Peyer's patch (tissue), 4 donors: ENCODE results near the gene MRPL4. TPM values are rescaled to one million over a fixed set of nuclear protein-coding genes. Genes with fewer than 3 reads are reported as not detected.

Experiments used
- DNase-seq, 3 donors: peaks; one replicate each; pipeline ENCODE4 v3.0.0-alpha.2; 2017 to 2019
- H3K27ac ChIP-seq, 4 donors: fragments of 200-600 bp; sonication (generic); one replicate each; pipeline ENCODE4 v1.5.1; 2016 to 2019
- H3K27me3 ChIP-seq, 2 donors: fragments of 200-600 bp; sonication (generic); one replicate each; pipeline ENCODE4 v1.5.1; 2019
- H3K36me3 ChIP-seq, 3 donors: fragments of 200-600 bp; sonication (generic); one replicate each; pipeline ENCODE4 v1.5.1; 2016 to 2019
- H3K4me1 ChIP-seq, 4 donors: fragments of 200-600 bp; sonication (generic); one replicate each; pipeline ENCODE4 v1.5.1; 2016 to 2019
- H3K4me3 ChIP-seq, 4 donors: fragments of 200-600 bp; sonication (generic); 1 replicate in 3 of 4; 2 replicates in 1 of 4; pipeline ENCODE4 v1.5.1; 2016 to 2019; ENCODE audit warnings: mild to moderate bottlenecking in 1 of 4
- H3K9me3 ChIP-seq, 4 donors: fragments of 200-600 bp; sonication (generic); one replicate each; pipeline ENCODE4 v1.5.1; 2016 to 2019; ENCODE audit warnings: mild to moderate bottlenecking in 1 of 4
- CTCF ChIP-seq, 6 experiments: fragments of 450-650 bp in 4 of 6; fragments of 200-600 bp in 2 of 6; sonication (generic) in 1 of 6; IDR thresholded peaks; one replicate each; pipeline ENCODE4 v1.5.1; 2017 to 2019; ENCODE audit warnings: antibody characterized with exemption in 6 of 6, mild to moderate bottlenecking in 3 of 6, moderate library complexity in 1 of 6
- POLR2A ChIP-seq, 2 donors: fragments of 450-650 bp; IDR thresholded peaks; one replicate each; pipeline ENCODE4 v1.5.1; 2017; ENCODE audit warnings: antibody characterized with exemption in 2 of 2, mild to moderate bottlenecking in 2 of 2, moderate library complexity in 2 of 2
- total RNA-seq, 4 donors: library from RNA; depleted of rRNA; stranded (reverse); fragments of >200 nt; gene quantifications; one replicate each; pipeline ENCODE4 v1.1.0, GENCODE V29; 2016

MRPL4 gene
- total RNA-seq, 4 donors from 2014 or later: 43.8 to 49.6 (median 45.3) TPM

- H3K27me3 ChIP-seq: no peaks in the 10 kb centered on the region
- no peaks in the 10 kb centered on the region for H3K36me3 ChIP-seq
- TF ChIP-seq POLR2A (IDR thresholded peaks at IDR 0.05) (no peak), CTCF (IDR thresholded peaks at IDR 0.05) (no peak)
- H3K4me1 ChIP-seq: no peaks in the 10 kb centered on the region
- H3K9me3 ChIP-seq: no peaks in the 10 kb centered on the region
- H3K27ac ChIP-seq: no peak overlapping the region
- no peak overlapping the region for H3K4me3 ChIP-seq
- DNase-seq: no peak
Measured at GRCh38 chr19:10209315-10209714, 42.7 kb upstream of the MRPL4 start.

DNA sequence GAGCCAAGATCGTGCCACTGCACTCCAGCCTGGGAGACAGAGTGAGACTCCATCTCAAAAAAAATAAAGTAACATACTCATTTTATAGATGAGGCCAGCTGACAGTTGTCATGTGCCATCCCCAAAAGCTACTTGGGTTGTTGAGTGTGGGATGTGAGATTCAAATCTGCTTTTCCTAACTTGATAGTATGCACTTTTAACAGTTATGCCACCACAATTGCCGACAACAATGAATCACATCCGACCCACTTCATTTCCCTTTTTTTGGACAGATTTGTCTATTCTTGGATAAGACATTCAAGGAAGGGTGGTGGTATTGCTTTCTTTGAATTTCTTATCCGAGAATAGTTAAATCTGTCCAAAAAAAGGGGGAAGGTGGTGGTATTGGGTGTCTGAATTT, 41.0 kb upstream of the MRPL4 start:
- H3K9me3 ChIP-seq: no peaks in the 10 kb centered on the region
- no peak overlapping the region for H3K4me3 ChIP-seq
- no peaks in the 10 kb centered on the region for H3K36me3 ChIP-seq
- no peak for DNase-seq
- H3K4me1 ChIP-seq: no peaks in the 10 kb centered on the region
- no peaks in the 10 kb centered on the region for H3K27me3 ChIP-seq
- no peak overlapping the region for H3K27ac ChIP-seq
- TF ChIP-seq POLR2A (IDR thresholded peaks at IDR 0.05) (no peak), CTCF (IDR thresholded peaks at IDR 0.05) (no peak)

DNA sequence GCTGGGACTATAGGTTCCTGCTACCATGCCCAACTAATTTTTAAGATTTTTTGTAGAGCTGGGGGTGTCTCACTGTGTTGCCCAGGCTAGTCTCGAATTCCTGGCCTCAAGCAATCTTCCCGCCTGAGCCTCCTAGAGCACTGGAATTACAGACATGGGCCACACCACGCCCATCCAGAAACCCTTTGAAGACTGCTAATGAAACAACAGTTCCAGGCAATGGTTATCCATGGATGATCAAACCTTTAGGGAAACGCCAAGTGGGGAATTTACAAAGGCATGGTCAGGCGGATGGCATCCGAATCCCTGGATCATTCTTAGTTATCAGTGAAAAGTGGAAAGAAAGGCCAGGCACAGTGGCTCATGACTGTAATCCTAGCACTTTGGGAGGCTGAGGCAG, 40.3 kb upstream of the MRPL4 start:
- no peak for TF ChIP-seq POLR2A (IDR thresholded peaks at IDR 0.05)
- TF ChIP-seq CTCF (IDR thresholded peaks at IDR 0.05): no peak
- H3K4me3 ChIP-seq: no peak overlapping the region

GRCh38 chr19:10214784-10215183, 37.2 kb upstream of the MRPL4 start:
- TF ChIP-seq CTCF (IDR thresholded peaks at IDR 0.05) (no peak), POLR2A (IDR thresholded peaks at IDR 0.05) (no peak)
- peaks cover 0 to 5% (median 0%) of the 10 kb centered on the region in 4 donors for H3K4me1 ChIP-seq
- no peak overlapping the region for H3K4me3 ChIP-seq

More for the DNA sequence above, 40.3 kb upstream of the MRPL4 start:
- H3K27ac ChIP-seq: no peak overlapping the region
- no peaks in the 10 kb centered on the region for H3K9me3 ChIP-seq
- H3K4me1 ChIP-seq: no peaks in the 10 kb centered on the region
- H3K27me3 ChIP-seq: no peaks in the 10 kb centered on the region
- DNase-seq: no peak
- no peaks in the 10 kb centered on the region for H3K36me3 ChIP-seq

DNA sequence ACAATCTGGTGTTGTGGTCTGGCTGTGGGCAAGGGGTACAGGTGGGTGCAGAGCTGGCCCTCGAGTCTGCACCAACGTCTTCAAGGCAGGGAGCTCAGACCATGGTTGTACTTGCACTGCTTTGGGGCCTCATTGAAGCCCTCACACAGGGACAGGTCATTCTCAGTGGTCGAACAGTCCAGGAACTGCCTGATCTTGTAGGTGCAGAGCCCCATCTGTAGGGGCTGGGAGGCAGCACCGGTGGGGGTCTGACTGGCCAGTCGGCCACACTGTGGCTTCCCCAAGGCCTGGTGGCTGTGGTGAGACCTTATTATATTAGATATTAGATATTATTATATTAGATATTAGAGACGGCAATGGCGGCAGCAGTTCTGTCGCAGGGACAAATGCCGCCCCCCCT, 34.9 kb upstream of the MRPL4 start:
- no peaks in the 10 kb centered on the region for H3K9me3 ChIP-seq
- H3K4me3 ChIP-seq: no peak overlapping the region
- TF ChIP-seq POLR2A (IDR thresholded peaks at IDR 0.05) (no peak), CTCF (IDR thresholded peaks at IDR 0.05) (no peak)
- no peaks in the 10 kb centered on the region for H3K36me3 ChIP-seq
- H3K4me1 ChIP-seq: peaks cover 0 to 6% (median 0%) of the 10 kb centered on the region in 4 donors
- no peak for DNase-seq
- H3K27ac ChIP-seq: no peak overlapping the region
- no peaks in the 10 kb centered on the region for H3K27me3 ChIP-seq

More at GRCh38 chr19:10214784-10215183, 37.2 kb upstream of the MRPL4 start:
- Histone ChIP-seq H3K36me3 (no peaks in the 10 kb centered on the region), H3K9me3 (no peaks in the 10 kb centered on the region), H3K27ac (no peak overlapping the region), H3K27me3 (no peaks in the 10 kb centered on the region)
- no peak for DNase-seq

DNA sequence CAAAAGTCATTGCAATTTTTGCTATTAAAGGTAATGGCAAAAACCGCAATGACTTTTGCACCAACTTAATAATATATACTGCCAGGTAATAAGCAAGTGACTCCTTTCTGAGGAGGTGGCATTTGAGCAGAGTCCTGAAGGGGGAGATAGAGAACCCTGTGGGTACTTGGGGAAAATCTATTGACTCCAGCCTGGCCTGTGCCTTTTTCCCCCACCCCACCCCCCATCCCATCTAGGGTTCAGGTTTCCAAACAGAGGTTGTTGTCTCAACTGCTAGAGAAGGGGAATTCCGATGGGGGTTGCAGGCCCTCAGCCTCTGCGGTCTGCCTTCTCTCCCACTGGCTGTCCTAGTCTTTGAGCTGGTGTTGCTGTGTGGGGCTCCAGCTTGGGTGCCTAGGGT, 32.3 kb upstream of the MRPL4 start:
- H3K9me3 ChIP-seq: no peaks in the 10 kb centered on the region
- H3K36me3 ChIP-seq: peaks cover 0 to 5% (median 0%) of the 10 kb centered on the region in 3 donors
- TF ChIP-seq CTCF (IDR thresholded peaks at IDR 0.05): peak in 4 of 6 experiments; percentile 24 to 39 (median 31)
- no peak for TF ChIP-seq POLR2A (IDR thresholded peaks at IDR 0.05)
- H3K4me1 ChIP-seq: peaks cover 0 to 6% (median 0%) of the 10 kb centered on the region in 4 donors
- no peak for DNase-seq
- no peak overlapping the region for H3K27ac ChIP-seq
- no peak overlapping the region for H3K4me3 ChIP-seq
- H3K27me3 ChIP-seq: no peaks in the 10 kb centered on the region
